Measurements from ENCODE around the gene PTGES3.

DNA sequence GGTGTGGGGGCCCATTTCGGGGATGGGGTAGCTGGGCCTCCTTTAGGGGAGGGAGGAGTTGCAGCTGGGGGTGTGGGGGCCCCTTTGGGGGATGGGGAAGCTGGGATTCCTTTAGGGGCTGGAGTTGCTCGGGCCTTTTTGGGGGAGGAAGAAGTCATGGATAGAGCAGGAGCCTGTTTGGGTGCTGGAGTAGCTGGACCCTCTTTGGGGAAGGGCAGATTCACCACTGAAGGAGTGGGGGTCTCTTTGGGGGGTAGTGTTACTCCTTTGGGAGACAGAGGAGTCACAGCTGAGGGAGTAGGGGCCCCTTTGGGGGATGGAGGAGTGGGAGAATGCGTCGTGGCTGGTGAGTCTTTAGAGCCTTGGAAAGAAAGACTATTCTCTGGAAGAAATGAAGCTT, 30.6 kb upstream of the PTGES3 start:
- TF ChIP-seq, protein P1, sequence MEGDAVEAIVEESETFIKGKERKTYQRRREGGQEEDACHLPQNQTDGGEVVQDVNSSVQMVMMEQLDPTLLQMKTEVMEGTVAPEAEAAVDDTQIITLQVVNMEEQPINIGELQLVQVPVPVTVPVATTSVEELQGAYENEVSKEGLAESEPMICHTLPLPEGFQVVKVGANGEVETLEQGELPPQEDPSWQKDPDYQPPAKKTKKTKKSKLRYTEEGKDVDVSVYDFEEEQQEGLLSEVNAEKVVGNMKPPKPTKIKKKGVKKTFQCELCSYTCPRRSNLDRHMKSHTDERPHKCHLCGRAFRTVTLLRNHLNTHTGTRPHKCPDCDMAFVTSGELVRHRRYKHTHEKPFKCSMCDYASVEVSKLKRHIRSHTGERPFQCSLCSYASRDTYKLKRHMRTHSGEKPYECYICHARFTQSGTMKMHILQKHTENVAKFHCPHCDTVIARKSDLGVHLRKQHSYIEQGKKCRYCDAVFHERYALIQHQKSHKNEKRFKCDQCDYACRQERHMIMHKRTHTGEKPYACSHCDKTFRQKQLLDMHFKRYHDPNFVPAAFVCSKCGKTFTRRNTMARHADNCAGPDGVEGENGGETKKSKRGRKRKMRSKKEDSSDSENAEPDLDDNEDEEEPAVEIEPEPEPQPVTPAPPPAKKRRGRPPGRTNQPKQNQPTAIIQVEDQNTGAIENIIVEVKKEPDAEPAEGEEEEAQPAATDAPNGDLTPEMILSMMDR (IDR thresholded peaks at IDR 0.05) = no peak
- no peak for TF ChIP-seq POLR2A (IDR thresholded peaks at IDR 0.05)

Measured in uterus (tissue), 2 donors.